Esophagus squamous epithelium (tissue), 5 donors: ENCODE data around the gene XCR1. TPM values are rescaled to one million over a fixed set of nuclear protein-coding genes. Genes with fewer than 3 reads are reported as not detected.

Experiments
- DNase-seq: peaks from one replicate; lab custom pipeline; 2025; lab: John Stamatoyannopoulos, UW
- H3K27ac ChIP-seq, 4 donors: fragments of 200-600 bp; sonication (generic); one replicate each; pipeline ENCODE4 v1.5.1; 2016 to 2019; ENCODE audit warnings: mild to moderate bottlenecking in 1 of 4
- H3K27me3 ChIP-seq, 4 donors: fragments of 200-600 bp; sonication (generic); 1 replicate in 3 of 4; 2 replicates in 1 of 4; pipeline versions ENCODE4 v1.5.1 to v1.6.0; 2017 to 2021; ENCODE audit warnings: antibody characterized with exemption in 1 of 4
- H3K36me3 ChIP-seq, 3 donors: fragments of 200-600 bp; sonication (generic); one replicate each; pipeline ENCODE4 v1.5.1; 2016 to 2019
- H3K4me1 ChIP-seq, 3 donors: fragments of 200-600 bp; sonication (generic); one replicate each; pipeline ENCODE4 v1.5.1; 2017 to 2019
- H3K4me3 ChIP-seq, 4 donors: fragments of 200-600 bp; sonication (generic); 1 replicate in 3 of 4; 2 replicates in 1 of 4; pipeline ENCODE4 v1.5.1; 2016 to 2019; ENCODE audit warnings: mild to moderate bottlenecking in 2 of 4, moderate library complexity in 1 of 4
- H3K9me3 ChIP-seq, 3 donors: fragments of 200-600 bp; sonication (generic); one replicate each; pipeline ENCODE4 v1.5.1; 2016 to 2019
- CTCF ChIP-seq, 6 experiments: fragments of 450-650 bp in 4 of 6; fragments of 200-600 bp in 2 of 6; sonication (generic) in 2 of 6; IDR thresholded peaks; one replicate each; pipeline ENCODE4 v1.5.1; 2016 to 2019; ENCODE audit warnings: antibody characterized with exemption in 6 of 6, mild to moderate bottlenecking in 4 of 6, moderate library complexity in 4 of 6
- POLR2A ChIP-seq, 4 donors: fragments of 450-650 bp; IDR thresholded peaks; one replicate each; pipeline ENCODE4 v1.6.1; 2017; ENCODE audit warnings: antibody characterized with exemption in 4 of 4, mild to moderate bottlenecking in 4 of 4, moderate library complexity in 3 of 4
- WGBS, 2 donors: methylation state at CpG; one replicate each; pipeline ENCODE4 v1.1.5; 2018; 5-methylcytosine and 5-hydroxymethylcytosine counted together
- intact Hi-C: fragments of 100-400 bp; cut with DNase I; formaldehyde crosslinking; loops from one replicate; pipeline ENCODE4 v1.15.0; 2022
- total RNA-seq, 4 donors: library from RNA; depleted of rRNA; stranded (reverse); fragments of >200 nt; gene quantifications; one replicate each; pipeline ENCODE4 v1.1.0, GENCODE V29; 2016
- donor health status: DM: yes; HTN: yes; CAD: no.

XCR1 gene
- total RNA-seq, 4 donors from 2014 or later: 0.08 to 0.19 (median 0.12) TPM; not detected in 1

DNA sequence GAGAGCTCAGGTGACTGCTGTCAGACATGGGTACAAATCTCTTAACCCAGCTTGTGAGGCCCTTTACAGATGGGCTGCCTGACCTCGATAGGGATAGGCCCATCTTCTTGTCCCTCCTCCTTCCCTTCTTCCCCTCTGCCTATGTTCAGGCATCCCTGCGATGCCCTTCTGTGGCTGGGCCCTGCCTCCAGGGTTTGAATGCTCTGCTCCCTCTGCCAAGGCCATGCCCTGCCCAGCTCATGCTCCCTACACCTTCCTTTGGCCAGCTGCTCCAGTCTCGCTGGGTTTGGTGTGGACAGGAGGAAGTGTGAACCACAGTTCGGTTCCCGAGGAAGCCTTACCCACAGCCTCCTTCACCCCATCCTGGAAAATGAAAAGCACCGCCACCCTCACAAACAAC is 35.9 kb downstream of the XCR1 start:
- no peak for DNase-seq
- Histone ChIP-seq H3K27me3 (no peaks in the 10 kb centered on the region), H3K36me3 (no peaks in the 10 kb centered on the region), H3K9me3 (no peaks in the 10 kb centered on the region), H3K4me1 (peaks cover 54 to 94% (median 75%) of the 10 kb centered on the region in 3 donors), H3K4me3 (no peak overlapping the region), H3K27ac (peak overlapping the region in 3 of 4 donors; percentile 74 to 93 (median 90))
- WGBS, 2 donors: 73 to 74% methylated on average over 3 to 6 of the region's 6 CpGs
- intact Hi-C loops: no loop called here
- TF ChIP-seq CTCF (IDR thresholded peaks at IDR 0.05): no peak
- no peak for TF ChIP-seq POLR2A (IDR thresholded peaks at IDR 0.05)

DNA sequence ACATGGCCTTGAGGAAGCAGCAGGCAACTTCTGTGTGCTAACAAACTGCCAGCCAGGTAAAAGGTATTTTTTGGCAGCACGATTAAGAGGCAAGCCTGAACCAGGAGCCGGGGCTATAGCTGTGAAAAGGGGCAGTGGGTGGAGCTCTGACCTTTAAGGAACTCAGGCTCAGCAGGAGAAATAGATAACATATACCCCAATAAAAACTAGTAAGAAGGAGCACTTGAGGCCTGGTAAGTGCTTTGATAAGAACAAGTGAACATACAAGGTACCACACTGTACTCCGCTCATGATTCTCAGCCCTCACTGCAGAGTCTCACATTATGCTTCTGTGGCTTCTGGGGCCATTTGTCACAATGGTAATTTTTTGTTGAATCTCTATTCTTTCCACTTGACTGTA is 37.1 kb downstream of the XCR1 start:
- peaks cover 0 to 2% (median 0%) of the 10 kb centered on the region in 3 donors for H3K36me3 ChIP-seq
- H3K9me3 ChIP-seq: no peaks in the 10 kb centered on the region
- intact Hi-C loops: no loop called here
- peaks cover 58 to 99% (median 85%) of the 10 kb centered on the region in 3 donors for H3K4me1 ChIP-seq
- peak overlapping the region; percentile 78 to 88 (median 82) for H3K27ac ChIP-seq
- TF ChIP-seq POLR2A (IDR thresholded peaks at IDR 0.05): no peak
- no peak for TF ChIP-seq CTCF (IDR thresholded peaks at IDR 0.05)
- DNase-seq: no peak
- no peaks in the 10 kb centered on the region for H3K27me3 ChIP-seq
- H3K4me3 ChIP-seq: no peak overlapping the region
- 56 to 63% methylated on average over 3 of the region's 3 CpGs for WGBS, 2 donors

- 17% methylated on average over 2 of the region's 2 CpGs for WGBS, 2 donors
- intact Hi-C loops: no loop called here
These were observed 38.5 kb downstream of the XCR1 start for GRCh38 chr3:45988804-45989203.

GRCh38 chr3:45988362-45988761 is 38.9 kb downstream of the XCR1 start:
- Histone ChIP-seq H3K36me3 (peaks cover 0 to 20% (median 5%) of the 10 kb centered on the region in 3 donors), H3K27ac (peak overlapping the region; percentile 78 to 88 (median 82)), H3K27me3 (no peaks in the 10 kb centered on the region), H3K4me3 (no peak overlapping the region), H3K9me3 (no peaks in the 10 kb centered on the region), H3K4me1 (peaks cover 47 to 99% (median 78%) of the 10 kb centered on the region in 3 donors)
- intact Hi-C loops: no loop called here
- TF ChIP-seq CTCF (IDR thresholded peaks at IDR 0.05) (no peak), POLR2A (IDR thresholded peaks at IDR 0.05) (no peak)
- no peak for DNase-seq
- WGBS, 2 donors: 60 to 63% methylated on average over 4 of the region's 4 CpGs

More at GRCh38 chr3:45988804-45989203, 38.5 kb downstream of the XCR1 start:
- Histone ChIP-seq H3K27me3 (no peaks in the 10 kb centered on the region), H3K36me3 (peaks cover 0 to 15% (median 4%) of the 10 kb centered on the region in 3 donors), H3K4me3 (no peak overlapping the region), H3K27ac (peak overlapping the region; percentile 78 to 88 (median 82)), H3K9me3 (no peaks in the 10 kb centered on the region), H3K4me1 (peaks cover 51 to 99% (median 83%) of the 10 kb centered on the region in 3 donors)
- TF ChIP-seq CTCF (IDR thresholded peaks at IDR 0.05): no peak
- TF ChIP-seq POLR2A (IDR thresholded peaks at IDR 0.05): no peak
- no peak for DNase-seq

DNA sequence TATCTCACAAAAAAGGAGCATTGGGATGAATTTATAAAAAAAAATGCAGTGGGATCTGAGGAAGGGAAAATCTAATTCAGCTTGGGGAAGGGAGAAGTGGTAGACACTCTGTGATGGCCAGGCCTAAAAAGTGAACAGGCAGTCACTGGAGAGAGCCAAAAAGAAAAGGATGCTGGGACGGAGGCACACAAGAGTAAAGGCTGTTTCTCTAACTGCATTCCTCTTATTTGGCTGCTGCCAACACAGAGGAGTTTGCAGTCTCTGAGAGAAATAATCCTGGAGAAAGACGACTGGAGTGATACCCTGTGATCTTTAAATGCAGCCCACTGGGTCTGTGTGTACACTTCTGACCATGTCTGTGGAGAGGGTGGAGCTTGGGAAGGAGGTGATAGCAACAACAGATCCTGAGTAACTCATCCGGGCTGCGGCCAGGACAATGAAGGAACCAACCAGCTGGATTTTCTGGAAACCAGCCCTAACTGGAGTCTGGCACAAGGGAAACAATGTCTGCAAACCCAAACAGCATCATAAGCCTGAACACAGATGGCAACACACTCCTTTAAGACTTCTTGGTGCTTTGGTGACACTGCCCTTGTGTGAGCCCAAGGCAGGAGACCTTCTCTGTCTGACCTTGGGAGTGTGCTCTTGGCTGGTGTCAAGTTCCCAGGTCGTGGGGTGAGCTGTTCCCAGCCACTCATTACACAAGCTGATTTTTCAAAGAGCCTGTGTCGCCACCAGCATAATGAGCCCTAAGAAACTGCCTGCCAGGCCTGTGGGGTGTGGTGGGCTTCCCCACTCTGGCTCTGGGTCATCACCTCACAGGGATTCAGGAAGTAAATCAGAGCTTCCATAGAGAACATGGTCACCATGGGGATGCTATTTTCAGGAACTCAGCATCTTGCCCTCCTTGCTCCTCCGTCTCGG is 39.7 kb downstream of the XCR1 start:
- DNase-seq: no peak
- Histone ChIP-seq H3K27ac (peak overlapping the region; percentile 78 to 88 (median 82)), H3K4me1 (peaks cover 41 to 92% (median 71%) of the 10 kb centered on the region in 3 donors), H3K4me3 (peak overlapping the region in 1 of 4 donors; percentile 8), H3K36me3 (peaks cover 0 to 27% (median 5%) of the 10 kb centered on the region in 3 donors), H3K27me3 (no peaks in the 10 kb centered on the region), H3K9me3 (no peaks in the 10 kb centered on the region)
- intact Hi-C loops: no loop called here
- TF ChIP-seq POLR2A (IDR thresholded peaks at IDR 0.05) (no peak), CTCF (IDR thresholded peaks at IDR 0.05) (no peak)
- WGBS, 2 donors: 27 to 45% methylated on average over 4 to 7 of the region's 8 CpGs
